Measurements from ENCODE around the gene BAK1. TPM values are rescaled to one million over a fixed set of nuclear protein-coding genes. Genes with fewer than 3 reads are reported as not detected.
A peak's percentile ranks its signal among the peaks of the same experiment; 100 is the strongest.

Gene BAK1
- total and polyA plus RNA-seq, 2 of the 13 experiments (the other 11 are each of a cell fraction or from before 2014, with no cell fraction given), result 15.0 to 23.8 TPM

GRCh38 chr6:33589392-33589730 lies 9.3 kb upstream of the BAK1 start (continued):
- TF ChIP-seq MLX (CRISPR knock-in tag; IDR thresholded peaks at IDR 0.05) (no peak), ZNF317 (CRISPR knock-in tag; IDR thresholded peaks at IDR 0.05) (no peak), ZNF414 (CRISPR knock-in tag; IDR thresholded peaks at IDR 0.05) (no peak), ZNF792 (CRISPR knock-in tag; IDR thresholded peaks at IDR 0.05) (no peak), ZNF451 (CRISPR knock-in tag; IDR thresholded peaks at IDR 0.05) (no peak), CHD2 (IDR thresholded peaks at IDR 0.05; ENCODE audit: low read depth, low read length) (no peak), ZNF83 (CRISPR knock-in tag; IDR thresholded peaks at IDR 0.05; ENCODE audit: borderline replicate concordance) (no peak), ELF3 (CRISPR knock-in tag; IDR thresholded peaks at IDR 0.05) (peak; percentile 22; the same call in 1 of the 2 replicates), ZFP36 (IDR thresholded peaks at IDR 0.05; ENCODE audit: borderline replicate concordance, low read depth, low read length, partially characterized antibody) (no peak), ZNF20 (CRISPR knock-in tag; IDR thresholded peaks at IDR 0.05) (no peak), RBM22 (optimal IDR thresholded peaks at IDR 0.05; ENCODE audit: low read length) (no peak), E2F1 (CRISPR knock-in tag; IDR thresholded peaks at IDR 0.05) (no peak), SNAPC4 (CRISPR knock-in tag; IDR thresholded peaks at IDR 0.05) (no peak), CENPX (CRISPR knock-in tag; IDR thresholded peaks at IDR 0.05) (no peak), SP4 (CRISPR knock-in tag; IDR thresholded peaks at IDR 0.05) (no peak), ZBTB33 (CRISPR knock-in tag; IDR thresholded peaks at IDR 0.05) (0 out of 2 replicates have a peak, but pooled peaks have one; percentile 5), SALL1 (CRISPR knock-in tag; IDR thresholded peaks at IDR 0.05) (no peak), NR2F2 (IDR thresholded peaks at IDR 0.05; ENCODE audit: borderline replicate concordance, low read depth) (no peak), GFI1 (CRISPR knock-in tag; IDR thresholded peaks at IDR 0.05; ENCODE audit: borderline replicate concordance) (no peak), ONECUT2 (CRISPR knock-in tag; IDR thresholded peaks at IDR 0.05) (no peak), RARG (CRISPR knock-in tag; IDR thresholded peaks at IDR 0.05; ENCODE audit: low read depth) (no peak)

Data from HepG2 (cell line).